CD4-positive, alpha-beta T cell (primary cell): ENCODE data around the gene PON3. TPM values are rescaled to one million over a fixed set of nuclear protein-coding genes. Genes with fewer than 3 reads are reported as not detected.

Experiments used
- ATAC-seq: fragments of 200-7000 bp; cut with Tn5 transposase; one replicate; pipeline ENCODE4 v1.10.0; 2022; ENCODE audit warnings: mild to moderate bottlenecking; ENCODE audit not compliant: poor library complexity
- CTCF ChIA-PET: fragments of 350-600 bp; sonication (Branson Sonifier 250); formaldehyde crosslinking; loops from one replicate; lab custom pipeline; 2021; ENCODE audit warnings: antibody characterized with exemption, inconsistent platforms; lab: Charles Lee
- POLR2A ChIA-PET: fragments of 350-600 bp; sonication (Branson Sonifier 250); formaldehyde crosslinking; loops from one replicate; lab custom pipeline; 2021; ENCODE audit warnings: antibody characterized with exemption, inconsistent platforms; lab: Charles Lee
- DNase-seq, 14 experiments: peaks; one replicate each; pipeline ENCODE4 v3.0.0-alpha.2; 2013 to 2020; ENCODE audit warnings: mixed read lengths in 2 of 14
- H3K27ac ChIP-seq, 2 donors: one replicate each; pipeline versions ENCODE4 v1.5.1 to v1.7.0; 2013; ENCODE audit warnings: low read length in 2 of 2, low read depth in 1 of 2, mild to moderate bottlenecking in 1 of 2
- H3K27me3 ChIP-seq, 2 experiments: 1 replicate in 1 of 2; 2 replicates in 1 of 2; pipeline versions ENCODE4 v1.6.1 to v1.7.0; 2013; ENCODE audit warnings: low read length in 2 of 2, control low read depth in 1 of 2, mild to moderate bottlenecking in 1 of 2, moderate library complexity in 1 of 2; ENCODE audit not compliant: insufficient read depth in 2 of 2, control insufficient read depth in 1 of 2
- H3K36me3 ChIP-seq: one replicate; pipeline ENCODE4 v1.6.1; 2013; ENCODE audit warnings: low read length, control low read depth; ENCODE audit not compliant: insufficient read depth
- H3K4me1 ChIP-seq: one replicate; pipeline ENCODE4 v1.6.1; 2013; ENCODE audit warnings: low read length, control low read depth; ENCODE audit not compliant: insufficient read depth
- H3K4me3 ChIP-seq: one replicate; pipeline ENCODE4 v1.5.1; 2013; ENCODE audit warnings: mild to moderate bottlenecking, low read length, moderate library complexity
- H3K9me3 ChIP-seq, 2 experiments: 1 replicate in 1 of 2; 2 replicates in 1 of 2; pipeline versions ENCODE4 v1.6.1 to v1.7.0; 2013; ENCODE audit warnings: low read length in 2 of 2, mild to moderate bottlenecking in 2 of 2, control low read depth in 1 of 2, moderate library complexity in 1 of 2; ENCODE audit not compliant: control insufficient read depth in 1 of 2, insufficient read depth in 1 of 2
- H3K27ac Mint-ChIP-seq: one replicate; pipeline ENCODE4 v1.8.0; 2020; ENCODE audit warnings: mixed read lengths
- H3K27me3 Mint-ChIP-seq: one replicate; pipeline ENCODE4 v1.8.0; 2021; ENCODE audit warnings: mixed read lengths
- H3K36me3 Mint-ChIP-seq: one replicate; pipeline ENCODE4 v1.8.0; 2021; ENCODE audit warnings: low read depth, mixed read lengths
- H3K4me1 Mint-ChIP-seq: one replicate; pipeline ENCODE4 v1.8.0; 2021; ENCODE audit warnings: low read depth, mixed read lengths
- H3K4me3 Mint-ChIP-seq: one replicate; pipeline ENCODE4 v1.8.0; 2020; ENCODE audit warnings: mild to moderate bottlenecking, mixed read lengths
- H3K9me3 Mint-ChIP-seq: one replicate; pipeline ENCODE4 v1.8.0; 2020; ENCODE audit warnings: mixed read lengths
- CTCF ChIP-seq: fragments of 200-600 bp; IDR thresholded peaks from one replicate; pipeline ENCODE4 v1.8.0; 2022; ENCODE audit warnings: antibody characterized with exemption, mild to moderate bottlenecking
- intact Hi-C, 2 experiments: fragments of 100-400 bp; cut with DNase I in 1 of 2; cut with micrococcal nuclease in 1 of 2; formaldehyde crosslinking; loops; one replicate each; pipeline versions ENCODE4 v1.15.1 to v1.9.0; 2023 to 2025; cut with DNase I, micrococcal nuclease
- total RNA-seq, 174 experiments: library from RNA in 2 of 174; stranded (reverse) in 2 of 174; gene quantifications; one replicate each; pipeline ENCODE4 v1.2.3 and lab custom pipeline; 2021 to 2026

The PON3 gene
- total RNA-seq, 2 experiments from 2014 or later: not detected

GRCh38 chr7:95427914-95428516, 31.8 kb upstream of the PON3 start:
- no peaks in the 10 kb centered on the region for H3K4me1 Mint-ChIP-seq
- Histone ChIP-seq H3K36me3 (no peaks in the 10 kb centered on the region), H3K27ac (no peak overlapping the region), H3K4me1 (no peaks in the 10 kb centered on the region), H3K9me3 (no peaks in the 10 kb centered on the region), H3K27me3 (no peaks in the 10 kb centered on the region), H3K4me3 (no peak overlapping the region)
- no peaks in the 10 kb centered on the region for H3K36me3 Mint-ChIP-seq
- H3K4me3 Mint-ChIP-seq: no peak overlapping the region
- ATAC-seq: no peak
- POLR2A ChIA-PET: no interaction called here
- CTCF ChIA-PET: no interaction called here
- no peak for TF ChIP-seq CTCF
- no peaks in the 10 kb centered on the region for H3K27me3 Mint-ChIP-seq
- intact Hi-C loops: loop anchor here in 1 of 2 experiments (5.0 kb wide), 1 partner anchor 41 kb away; no protein-coding TSS in a partner anchor
- DNase-seq: no peak
- H3K27ac Mint-ChIP-seq: no peak overlapping the region
- no peaks in the 10 kb centered on the region for H3K9me3 Mint-ChIP-seq

- H3K36me3 Mint-ChIP-seq: no peaks in the 10 kb centered on the region
- no peak overlapping the region for H3K27ac ChIP-seq
- no peak overlapping the region for H3K27ac Mint-ChIP-seq
- no peaks in the 10 kb centered on the region for H3K9me3 ChIP-seq
- H3K27me3 ChIP-seq: no peaks in the 10 kb centered on the region
- no peaks in the 10 kb centered on the region for H3K27me3 Mint-ChIP-seq
- H3K36me3 ChIP-seq: no peaks in the 10 kb centered on the region
- no peaks in the 10 kb centered on the region for H3K4me1 Mint-ChIP-seq
- no peaks in the 10 kb centered on the region for H3K9me3 Mint-ChIP-seq
- H3K4me1 ChIP-seq: no peaks in the 10 kb centered on the region
- TF ChIP-seq CTCF: no peak
- no peak for DNase-seq
- POLR2A ChIA-PET: no interaction called here
- CTCF ChIA-PET: no interaction called here
- intact Hi-C loops: loop anchor here in 1 of 2 experiments (5.0 kb wide), 1 partner anchor 40 kb away; no protein-coding TSS in a partner anchor
- no peak overlapping the region for H3K4me3 ChIP-seq
- H3K4me3 Mint-ChIP-seq: no peak overlapping the region
- ATAC-seq: no peak
Measured at GRCh38 chr7:95427166-95427565, 31.0 kb upstream of the PON3 start.

- no peaks in the 10 kb centered on the region for H3K27me3 Mint-ChIP-seq
- no peak overlapping the region for H3K27ac Mint-ChIP-seq
- no peak overlapping the region for H3K4me3 Mint-ChIP-seq
- CTCF ChIA-PET: no interaction called here
- no peaks in the 10 kb centered on the region for H3K9me3 Mint-ChIP-seq
- H3K4me3 ChIP-seq: no peak overlapping the region
- ATAC-seq (no peak), DNase-seq (no peak)
- H3K27me3 ChIP-seq: no peaks in the 10 kb centered on the region
- no peak overlapping the region for H3K27ac ChIP-seq
- POLR2A ChIA-PET: no interaction called here
- intact Hi-C loops: loop anchor here in 1 of 2 experiments (5.0 kb wide), 1 partner anchor 38 kb away; no protein-coding TSS in a partner anchor
- no peaks in the 10 kb centered on the region for H3K36me3 ChIP-seq
- no peaks in the 10 kb centered on the region for H3K36me3 Mint-ChIP-seq
- no peaks in the 10 kb centered on the region for H3K4me1 ChIP-seq
- no peaks in the 10 kb centered on the region for H3K9me3 ChIP-seq
- TF ChIP-seq CTCF: no peak
- no peaks in the 10 kb centered on the region for H3K4me1 Mint-ChIP-seq
Measured at GRCh38 chr7:95425694-95426093, 29.5 kb upstream of the PON3 start.
